ENCODE measurements around the gene KRTAP9-9. TPM values are rescaled to one million over a fixed set of nuclear protein-coding genes. Genes with fewer than 3 reads are reported as not detected.
"Not testable (repeated sequence)": the region's sequence is repeated elsewhere in the genome, so short reads cannot be mapped to it uniquely, and the experiment has no call there.

The KRTAP9-9 gene
- polyA plus RNA-seq, 4 donors: not detected

- DNase-seq (ENCODE audit: low read depth in 4 of 4, low spot score in 3 of 4): no peak
Observed at GRCh38 chr17:41264599-41264998, 9.4 kb downstream of the KRTAP9-9 start.

GRCh38 chr17:41265078-41265477 is 9.9 kb downstream of the KRTAP9-9 start, which contains the start of gene KRTAP9-6:
KRTAP9-6 (plus strand) TSS chr17:41265378; CDS start chr17:41265378, 0 bp downstream.
- DNase-seq (ENCODE audit: low read depth in 4 of 4, low spot score in 3 of 4): no peak

- no peak for DNase-seq (ENCODE audit: low read depth in 4 of 4, low spot score in 3 of 4)
Observed at GRCh38 chr17:41267711-41268110, 12.5 kb downstream of the KRTAP9-9 start.

- DNase-seq (ENCODE audit: low read depth in 4 of 4, low spot score in 3 of 4): not testable (repeated sequence)
Observed at GRCh38 chr17:41271323-41271722, 16.1 kb downstream of the KRTAP9-9 start.

GRCh38 chr17:41271858-41272257 is 16.7 kb downstream of the KRTAP9-9 start:
- no peak for DNase-seq (ENCODE audit: low read depth in 4 of 4, low spot score in 3 of 4)

GRCh38 chr17:41275648-41276190 is 20.5 kb downstream of the KRTAP9-9 start, which contains the start of gene KRTAP9-7:
KRTAP9-7 (plus strand) TSS chr17:41275698; CDS start chr17:41275698, 0 bp downstream.
- DNase-seq (ENCODE audit: low read depth in 4 of 4, low spot score in 3 of 4): not testable (repeated sequence)

GRCh38 chr17:41278176-41278955 is 23.2 kb downstream of the KRTAP9-9 start:
- DNase-seq (ENCODE audit: low read depth in 4 of 4, low spot score in 3 of 4): no peak

- DNase-seq (ENCODE audit: low read depth in 4 of 4, low spot score in 3 of 4): no peak
Observed at GRCh38 chr17:41284043-41284442, 28.9 kb downstream of the KRTAP9-9 start.

GRCh38 chr17:41284546-41284945 is 29.4 kb downstream of the KRTAP9-9 start:
- no peak for DNase-seq (ENCODE audit: low read depth in 4 of 4, low spot score in 3 of 4)

- no peak for DNase-seq (ENCODE audit: low read depth in 4 of 4, low spot score in 3 of 4)
Observed at GRCh38 chr17:41287050-41287449, 31.9 kb downstream of the KRTAP9-9 start.

GRCh38 chr17:41294016-41294415 is 38.8 kb downstream of the KRTAP9-9 start:
- DNase-seq (ENCODE audit: low read depth in 4 of 4, low spot score in 3 of 4): no peak

- no peak for DNase-seq (ENCODE audit: low read depth in 4 of 4, low spot score in 3 of 4)
Observed at GRCh38 chr17:41296846-41297245, 41.7 kb downstream of the KRTAP9-9 start.

GRCh38 chr17:41298458-41299135 is 43.4 kb downstream of the KRTAP9-9 start:
- DNase-seq (ENCODE audit: low read depth in 4 of 4, low spot score in 3 of 4): no peak

- no peak for DNase-seq (ENCODE audit: low read depth in 4 of 4, low spot score in 3 of 4)
Observed at GRCh38 chr17:41301204-41301790, 46.1 kb downstream of the KRTAP9-9 start.

- DNase-seq (ENCODE audit: low read depth in 4 of 4, low spot score in 3 of 4): no peak
Observed at GRCh38 chr17:41301916-41302901, 47.0 kb downstream of the KRTAP9-9 start, which contains the start of gene KRTAP29-1. KRTAP29-1 (minus strand) TSS chr17:41302851; CDS start chr17:41302851, 0 bp downstream.

GRCh38 chr17:41302981-41303380 is 47.8 kb downstream of the KRTAP9-9 start:
- no peak for DNase-seq (ENCODE audit: low read depth in 4 of 4, low spot score in 3 of 4)

- DNase-seq (ENCODE audit: low read depth in 4 of 4, low spot score in 3 of 4): no peak
Observed at GRCh38 chr17:41304091-41304490, 48.9 kb downstream of the KRTAP9-9 start.

Data from left renal pelvis (tissue), 4 donors.